D721Med (cell line): Measurements from ENCODE around the gene RXYLT1.

Experiments used
- DNase-seq: peaks from one replicate; pipeline ENCODE4 v3.0.0; 2011; ENCODE audit warnings: low spot score; ENCODE audit not compliant: insufficient read length
- FAIRE-seq: peaks from 2 replicates; lab custom pipeline; 2011; peaks lifted over from hg19 to GRCh38; lab: Jason Lieb, UNC
- CTCF ChIP-seq: IDR thresholded peaks from 2 replicates; pipeline ENCODE4 v1.5.1; 2012; ENCODE audit warnings: mild to moderate bottlenecking, control low read depth; ENCODE audit not compliant: insufficient read depth; ENCODE audit errors: missing control alignments

RXYLT1 gene

GRCh38 chr12:63808631-63809030 lies 28.9 kb downstream of the RXYLT1 start:
- no peak for TF ChIP-seq CTCF
- FAIRE-seq (no peak), DNase-seq (no peak)

- TF ChIP-seq CTCF: no peak
- DNase-seq: no peak
- FAIRE-seq: no peak
Observed at GRCh38 chr12:63809566-63809965, 29.9 kb downstream of the RXYLT1 start.

GRCh38 chr12:63811334-63811733 lies 31.6 kb downstream of the RXYLT1 start:
- TF ChIP-seq CTCF: no peak
- FAIRE-seq (no peak), DNase-seq (no peak)

- no peak for DNase-seq
- TF ChIP-seq CTCF: no peak
Observed at GRCh38 chr12:63811755-63812154, 32.0 kb downstream of the RXYLT1 start.

GRCh38 chr12:63814146-63814772 lies 34.5 kb downstream of the RXYLT1 start:
- FAIRE-seq (no peak), DNase-seq (no peak)
- no peak for TF ChIP-seq CTCF

More at GRCh38 chr12:63811755-63812154, 32.0 kb downstream of the RXYLT1 start:
- no peak for FAIRE-seq

- DNase-seq: no peak
- no peak for FAIRE-seq
- no peak for TF ChIP-seq CTCF
Observed at GRCh38 chr12:63815482-63815852, 35.8 kb downstream of the RXYLT1 start.

GRCh38 chr12:63816031-63816430 lies 36.3 kb downstream of the RXYLT1 start:
- DNase-seq: no peak
- FAIRE-seq: no peak
- no peak for TF ChIP-seq CTCF
